ES-I3 (cell line): ENCODE data around the gene RGS8.

Experiments used
- H3K36me3 ChIP-seq: 2 replicates; pipeline ENCODE4 v1.6.1; 2013; ENCODE audit warnings: mild to moderate bottlenecking, low read length, control low read depth, moderate library complexity; ENCODE audit not compliant: insufficient read depth
- H3K4me1 ChIP-seq: 2 replicates; pipeline ENCODE4 v1.6.1; 2013; ENCODE audit warnings: mild to moderate bottlenecking, control low read depth, low read length; ENCODE audit not compliant: insufficient read depth
- H3K9ac ChIP-seq: 2 replicates; pipeline ENCODE4 v1.6.1; 2013; ENCODE audit warnings: low read depth, mild to moderate bottlenecking, low read length, moderate library complexity
- H3K9me3 ChIP-seq: 2 replicates; pipeline ENCODE4 v1.6.1; 2013; ENCODE audit warnings: mild to moderate bottlenecking, low read length, moderate library complexity; ENCODE audit not compliant: control insufficient read depth, insufficient read depth

The RGS8 gene

GRCh38 chr1:182671750-182672486 lies 12.5 kb downstream of the RGS8 start:
- H3K9me3 ChIP-seq: no peaks in the 10 kb centered on the region
- no peaks in the 10 kb centered on the region for H3K36me3 ChIP-seq
- peaks cover 18% of the 10 kb centered on the region; the same call in 1 of the 2 replicates for H3K4me1 ChIP-seq
- H3K9ac ChIP-seq: no peak overlapping the region

- Histone ChIP-seq H3K4me1 (peaks cover 25% of the 10 kb centered on the region; the same call in 1 of the 2 replicates), H3K9ac (no peak overlapping the region), H3K9me3 (no peaks in the 10 kb centered on the region), H3K36me3 (no peaks in the 10 kb centered on the region)
These were observed 14.2 kb downstream of the RGS8 start for GRCh38 chr1:182670032-182670749.

DNA sequence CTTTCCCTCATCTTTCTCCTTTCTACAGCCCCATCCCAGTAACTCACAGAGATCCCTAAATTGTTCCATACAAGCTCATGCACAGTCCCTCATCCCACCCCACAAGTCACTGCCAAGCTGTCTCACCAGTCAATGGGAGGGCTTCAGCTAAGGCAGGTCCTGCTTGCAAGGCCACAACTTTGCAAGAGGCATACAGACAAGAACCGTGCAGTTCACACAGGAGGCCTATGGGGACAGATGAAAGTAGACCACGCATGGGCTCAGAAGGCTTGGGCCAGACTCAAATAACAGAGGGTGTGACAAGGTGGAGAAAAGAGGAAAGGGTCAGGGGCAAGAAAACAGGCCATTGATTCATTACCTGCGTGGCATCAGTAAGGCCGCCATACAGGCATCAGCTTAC lies 15.1 kb downstream of the RGS8 start:
- H3K4me1 ChIP-seq: peaks cover 21% of the 10 kb centered on the region; the same call in 1 of the 2 replicates
- H3K9me3 ChIP-seq: no peaks in the 10 kb centered on the region
- no peaks in the 10 kb centered on the region for H3K36me3 ChIP-seq
- H3K9ac ChIP-seq: no peak overlapping the region

- peaks cover 21% of the 10 kb centered on the region; the same call in 1 of the 2 replicates for H3K4me1 ChIP-seq
These were observed 15.8 kb downstream of the RGS8 start for GRCh38 chr1:182668521-182669054.

DNA sequence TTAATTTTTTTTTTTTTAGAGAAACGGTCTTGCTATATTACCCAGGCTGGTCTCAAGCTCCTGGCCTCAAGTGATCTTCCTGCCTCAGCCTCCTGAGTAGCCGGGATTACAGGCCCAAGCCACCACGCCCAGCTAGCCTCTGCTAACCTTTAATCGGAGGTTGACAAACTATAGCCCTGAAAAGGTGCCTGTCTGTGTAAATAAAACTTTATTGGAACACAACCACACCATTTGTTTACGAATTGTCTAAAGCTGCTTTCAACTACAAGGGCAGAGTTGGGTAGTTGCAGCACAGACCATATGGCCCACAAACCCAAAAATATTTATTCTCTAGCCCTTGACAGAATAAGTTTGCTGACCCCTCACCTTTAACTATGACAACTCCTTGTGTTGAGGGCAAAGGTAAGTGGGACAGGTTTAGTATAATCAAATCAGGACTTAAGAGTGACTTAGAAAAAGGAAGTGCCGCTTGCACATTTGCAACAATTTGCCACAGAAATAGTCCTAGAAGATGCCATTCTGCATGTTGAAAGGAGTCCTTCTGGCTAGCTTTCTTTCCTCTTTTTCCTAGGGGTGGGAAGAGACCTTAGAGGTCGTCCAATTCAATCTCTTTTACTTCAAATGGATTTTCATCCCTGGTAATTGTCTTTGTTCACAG lies 16.4 kb downstream of the RGS8 start:
- Histone ChIP-seq H3K9ac (no peak overlapping the region), H3K4me1 (peaks cover 24% of the 10 kb centered on the region; the same call in 1 of the 2 replicates), H3K36me3 (no peaks in the 10 kb centered on the region), H3K9me3 (no peaks in the 10 kb centered on the region)

More at GRCh38 chr1:182668521-182669054, 15.8 kb downstream of the RGS8 start:
- Histone ChIP-seq H3K9me3 (no peaks in the 10 kb centered on the region), H3K36me3 (no peaks in the 10 kb centered on the region), H3K9ac (no peak overlapping the region)

- Histone ChIP-seq H3K9me3 (no peaks in the 10 kb centered on the region), H3K36me3 (no peaks in the 10 kb centered on the region), H3K9ac (no peak overlapping the region), H3K4me1 (peaks cover 29% of the 10 kb centered on the region)
These were observed 17.7 kb downstream of the RGS8 start for GRCh38 chr1:182666706-182667105.

GRCh38 chr1:182664296-182664695 lies 20.1 kb downstream of the RGS8 start:
- Histone ChIP-seq H3K9ac (no peak overlapping the region), H3K36me3 (no peaks in the 10 kb centered on the region), H3K9me3 (no peaks in the 10 kb centered on the region), H3K4me1 (peaks cover 31% of the 10 kb centered on the region)

GRCh38 chr1:182662956-182663355 lies 21.4 kb downstream of the RGS8 start:
- Histone ChIP-seq H3K4me1 (peaks cover 29% of the 10 kb centered on the region), H3K9ac (no peak overlapping the region), H3K36me3 (no peaks in the 10 kb centered on the region), H3K9me3 (no peaks in the 10 kb centered on the region)

- no peaks in the 10 kb centered on the region for H3K9me3 ChIP-seq
- H3K36me3 ChIP-seq: no peaks in the 10 kb centered on the region
- H3K9ac ChIP-seq: no peak overlapping the region
- peaks cover 28% of the 10 kb centered on the region for H3K4me1 ChIP-seq
These were observed 22.1 kb downstream of the RGS8 start for GRCh38 chr1:182662121-182662890.

- Histone ChIP-seq H3K9me3 (no peaks in the 10 kb centered on the region), H3K9ac (no peak overlapping the region), H3K36me3 (no peaks in the 10 kb centered on the region), H3K4me1 (peaks cover 16% of the 10 kb centered on the region)
These were observed 26.3 kb downstream of the RGS8 start for GRCh38 chr1:182658055-182658454.

DNA sequence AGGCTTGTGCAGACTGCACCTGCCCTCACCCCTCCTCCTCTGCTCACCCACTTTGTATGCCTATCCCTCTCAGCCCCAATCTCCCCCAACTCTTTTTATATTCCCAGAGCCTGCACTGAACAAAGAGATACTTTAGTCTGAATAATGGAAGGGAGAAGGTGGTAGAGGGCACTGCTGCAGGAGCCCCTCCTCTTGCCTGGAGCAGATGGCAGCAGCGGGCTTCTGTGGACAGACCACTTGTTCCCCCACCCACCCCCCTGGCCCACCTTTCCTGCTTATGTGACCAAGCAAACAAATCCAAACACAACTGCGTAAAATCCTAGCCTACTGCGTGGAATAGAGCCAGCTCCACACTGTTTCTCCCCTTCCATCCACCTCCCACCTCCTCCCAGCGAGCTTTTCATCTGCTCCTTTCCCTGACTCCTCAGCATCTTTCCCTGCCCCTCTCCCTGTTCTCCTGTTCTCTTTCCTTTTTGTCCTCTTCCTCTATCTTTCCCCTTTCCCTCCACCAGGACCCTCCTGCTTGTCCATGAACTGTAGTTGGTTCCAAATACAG lies 27.5 kb downstream of the RGS8 start:
- Histone ChIP-seq H3K36me3 (no peaks in the 10 kb centered on the region), H3K9ac (no peak overlapping the region), H3K9me3 (no peaks in the 10 kb centered on the region), H3K4me1 (peaks cover 5% of the 10 kb centered on the region)

- H3K9me3 ChIP-seq: no peaks in the 10 kb centered on the region
- H3K9ac ChIP-seq: no peak overlapping the region
- no peaks in the 10 kb centered on the region for H3K36me3 ChIP-seq
- H3K4me1 ChIP-seq: no peaks in the 10 kb centered on the region; the same call in 1 of the 2 replicates
These were observed 30.4 kb downstream of the RGS8 start for GRCh38 chr1:182653986-182654385.

DNA sequence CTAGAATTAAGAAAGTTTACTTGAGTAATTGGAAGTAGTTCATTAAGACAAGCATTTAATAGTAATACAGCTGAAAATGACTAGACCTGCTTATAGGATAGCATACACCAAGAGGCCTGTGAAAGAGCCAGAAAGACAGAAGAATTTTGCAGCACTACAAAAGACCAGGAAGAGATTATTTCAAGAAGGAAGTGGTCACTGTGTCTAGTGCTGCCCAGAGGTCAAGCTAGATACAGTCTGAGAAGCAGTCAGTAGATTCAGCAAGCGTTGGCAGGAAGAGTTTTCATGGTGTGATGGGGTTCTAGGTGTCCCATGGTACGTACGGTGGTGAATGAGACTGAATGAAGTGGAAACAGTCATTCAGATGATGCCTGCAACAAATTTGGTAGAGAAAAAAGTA lies 31.5 kb downstream of the RGS8 start:
- Histone ChIP-seq H3K4me1 (no peaks in the 10 kb centered on the region; the same call in 1 of the 2 replicates), H3K9me3 (no peaks in the 10 kb centered on the region), H3K9ac (no peak overlapping the region), H3K36me3 (no peaks in the 10 kb centered on the region)
